Thoracic aorta (tissue), 2 donors: ENCODE data around the gene C2orf76. TPM values are rescaled to one million over a fixed set of nuclear protein-coding genes. Genes with fewer than 3 reads are reported as not detected.

Experiments
- ATAC-seq: fragments of 150-250 bp; one replicate; pipeline ENCODE4 v1.8.0; 2017; ENCODE audit warnings: low read depth; ENCODE audit not compliant: insufficient number of reproducible peaks, low FRiP score
- DNase-seq: peaks from one replicate; pipeline ENCODE4 v3.0.0-alpha.2; 2020; ENCODE audit warnings: low spot score
- H3K27ac ChIP-seq, 2 donors: fragments of 200-600 bp; sonication (generic); 1 replicate in 1 of 2; 2 replicates in 1 of 2; pipeline ENCODE4 v1.5.1; 2016; ENCODE audit warnings: mild to moderate bottlenecking in 2 of 2, moderate library complexity in 2 of 2
- H3K27me3 ChIP-seq: fragments of 200-600 bp; sonication (generic); replicated peaks from 2 replicates; pipeline ENCODE4 v1.6.0; 2016; ENCODE audit warnings: mild to moderate bottlenecking; ENCODE audit not compliant: insufficient read depth
- H3K36me3 ChIP-seq: fragments of 200-600 bp; sonication (generic); one replicate; pipeline ENCODE4 v1.5.1; 2016
- H3K4me1 ChIP-seq, 2 donors: fragments of 200-600 bp; sonication (generic); 1 replicate in 1 of 2; 2 replicates in 1 of 2; pipeline versions ENCODE4 v1.5.1 to v1.6.0; 2016; ENCODE audit warnings: low read depth in 2 of 2, mild to moderate bottlenecking in 1 of 2; ENCODE audit not compliant: control insufficient read depth in 1 of 2
- H3K4me3 ChIP-seq: fragments of 200-600 bp; sonication (generic); 2 replicates; pipeline ENCODE4 v1.5.1; 2016; ENCODE audit warnings: mild to moderate bottlenecking
- H3K9me3 ChIP-seq: fragments of 200-600 bp; sonication (generic); 2 replicates; pipeline ENCODE4 v1.5.1; 2016
- total RNA-seq, 2 donors: library from RNA; depleted of rRNA; stranded (reverse); fragments of >200 nt; gene quantifications; one replicate each; pipeline versions ENCODE4 v1.1.0 to v1.2.3, GENCODE V29; 2016
- TF ChIP-seq, protein P1 (sequence below): fragments of 200-600 bp; sonication (generic); IDR thresholded peaks from one replicate; pipeline ENCODE4 v1.5.1; 2019; ENCODE audit warnings: antibody characterized with exemption

Gene C2orf76
- total RNA-seq, 2 donors from 2014 or later = 2.2 to 6.5 TPM

DNA sequence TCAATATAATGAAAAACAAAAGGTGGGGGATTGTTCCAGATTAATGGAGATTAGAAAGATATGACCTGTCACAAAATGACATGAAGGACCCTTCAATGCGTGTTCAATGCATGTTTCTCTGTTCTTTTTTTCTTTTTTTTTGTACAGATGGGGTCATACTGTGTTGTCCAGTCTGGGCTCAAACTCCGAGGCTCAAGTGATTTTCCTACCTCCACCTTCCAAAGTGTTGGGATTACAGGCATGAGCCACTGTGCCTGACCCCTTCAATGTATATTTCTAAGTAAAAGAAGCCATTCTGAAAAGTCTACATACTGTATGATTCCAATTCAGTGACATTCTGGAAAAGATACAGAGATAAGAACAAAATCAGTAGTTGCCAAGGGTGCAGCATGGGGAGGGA, 32.8 kb downstream of the C2orf76 start:
- no peak overlapping the region for H3K4me3 ChIP-seq
- DNase-seq (no peak), ATAC-seq (no peak)
- H3K9me3 ChIP-seq = no peaks in the 10 kb centered on the region
- TF ChIP-seq, protein P1, sequence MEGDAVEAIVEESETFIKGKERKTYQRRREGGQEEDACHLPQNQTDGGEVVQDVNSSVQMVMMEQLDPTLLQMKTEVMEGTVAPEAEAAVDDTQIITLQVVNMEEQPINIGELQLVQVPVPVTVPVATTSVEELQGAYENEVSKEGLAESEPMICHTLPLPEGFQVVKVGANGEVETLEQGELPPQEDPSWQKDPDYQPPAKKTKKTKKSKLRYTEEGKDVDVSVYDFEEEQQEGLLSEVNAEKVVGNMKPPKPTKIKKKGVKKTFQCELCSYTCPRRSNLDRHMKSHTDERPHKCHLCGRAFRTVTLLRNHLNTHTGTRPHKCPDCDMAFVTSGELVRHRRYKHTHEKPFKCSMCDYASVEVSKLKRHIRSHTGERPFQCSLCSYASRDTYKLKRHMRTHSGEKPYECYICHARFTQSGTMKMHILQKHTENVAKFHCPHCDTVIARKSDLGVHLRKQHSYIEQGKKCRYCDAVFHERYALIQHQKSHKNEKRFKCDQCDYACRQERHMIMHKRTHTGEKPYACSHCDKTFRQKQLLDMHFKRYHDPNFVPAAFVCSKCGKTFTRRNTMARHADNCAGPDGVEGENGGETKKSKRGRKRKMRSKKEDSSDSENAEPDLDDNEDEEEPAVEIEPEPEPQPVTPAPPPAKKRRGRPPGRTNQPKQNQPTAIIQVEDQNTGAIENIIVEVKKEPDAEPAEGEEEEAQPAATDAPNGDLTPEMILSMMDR = no peak
- no peaks in the 10 kb centered on the region for H3K27me3 ChIP-seq
- H3K4me1 ChIP-seq = no peaks in the 10 kb centered on the region
- H3K27ac ChIP-seq = no peak overlapping the region
- no peaks in the 10 kb centered on the region for H3K36me3 ChIP-seq

DNA sequence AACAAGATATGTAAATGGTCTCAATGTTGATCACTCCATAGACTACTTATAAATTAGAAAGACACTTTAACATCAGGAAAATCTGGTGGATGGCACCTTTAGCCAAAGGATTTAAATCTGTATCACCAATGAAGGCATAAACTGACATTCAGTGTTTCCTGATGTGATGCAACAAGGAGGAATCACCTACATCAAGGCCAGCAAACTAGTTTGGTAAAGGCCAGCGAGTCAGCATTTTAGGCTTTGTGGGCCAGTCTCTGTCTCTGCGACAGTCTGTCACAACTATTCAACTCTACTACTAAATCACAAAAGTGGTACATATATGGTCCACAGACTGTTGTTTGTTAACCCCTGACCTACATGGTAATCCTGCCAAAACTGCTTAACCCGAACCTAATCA, 33.3 kb downstream of the C2orf76 start:
- Histone ChIP-seq H3K36me3 (no peaks in the 10 kb centered on the region), H3K27ac (no peak overlapping the region), H3K27me3 (no peaks in the 10 kb centered on the region), H3K4me1 (no peaks in the 10 kb centered on the region), H3K9me3 (no peaks in the 10 kb centered on the region), H3K4me3 (no peak overlapping the region)
- TF ChIP-seq, protein P1 = no peak
- no peak for DNase-seq
- no peak for ATAC-seq

DNA sequence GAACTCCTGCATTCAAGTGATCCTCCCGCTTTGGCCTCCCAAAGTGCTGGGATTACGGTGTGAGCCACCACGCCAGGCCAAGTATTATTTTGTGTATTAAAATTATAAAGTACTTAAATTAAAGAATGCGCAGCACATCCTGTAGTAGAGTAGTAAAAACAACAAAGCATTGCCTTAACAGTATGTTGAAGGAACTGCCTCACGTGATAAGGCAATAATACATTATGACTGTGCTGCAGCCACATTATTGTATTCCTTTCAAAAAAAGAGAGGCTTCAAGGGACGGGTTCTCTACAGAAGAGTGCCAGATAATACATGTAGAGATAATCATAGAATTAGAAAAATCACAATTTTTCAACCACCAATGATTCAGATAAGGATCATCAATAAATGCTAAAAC, 33.7 kb downstream of the C2orf76 start:
- Histone ChIP-seq H3K9me3 (no peaks in the 10 kb centered on the region), H3K4me1 (no peaks in the 10 kb centered on the region), H3K27me3 (no peaks in the 10 kb centered on the region), H3K36me3 (no peaks in the 10 kb centered on the region), H3K4me3 (no peak overlapping the region), H3K27ac (no peak overlapping the region)
- DNase-seq = no peak
- TF ChIP-seq, protein P1 = no peak
- ATAC-seq = no peak

DNA sequence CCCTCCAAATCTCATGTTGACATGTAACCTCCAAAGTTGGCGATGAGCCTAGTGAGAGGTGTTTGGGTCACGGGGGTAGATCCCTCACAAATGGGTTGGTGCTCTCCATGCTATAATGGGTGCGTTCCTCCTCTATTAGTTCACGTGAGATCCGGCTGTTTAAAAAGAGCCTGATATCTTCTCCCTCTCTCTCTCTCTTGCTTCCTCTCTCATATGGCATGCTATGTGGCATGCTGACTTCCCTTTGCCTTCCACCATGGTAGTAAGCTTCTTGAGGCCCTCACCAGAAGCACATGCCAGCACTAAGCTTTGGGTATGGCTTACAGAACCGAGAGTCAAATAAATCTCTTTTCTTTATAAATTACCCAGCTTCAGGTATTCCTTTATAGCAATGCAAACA, 39.2 kb downstream of the C2orf76 start:
- DNase-seq (no peak), ATAC-seq (no peak)
- Histone ChIP-seq H3K36me3 (no peaks in the 10 kb centered on the region), H3K4me1 (no peaks in the 10 kb centered on the region), H3K9me3 (no peaks in the 10 kb centered on the region), H3K27ac (no peak overlapping the region), H3K27me3 (no peaks in the 10 kb centered on the region), H3K4me3 (no peak overlapping the region)
- TF ChIP-seq, protein P1 = no peak

DNA sequence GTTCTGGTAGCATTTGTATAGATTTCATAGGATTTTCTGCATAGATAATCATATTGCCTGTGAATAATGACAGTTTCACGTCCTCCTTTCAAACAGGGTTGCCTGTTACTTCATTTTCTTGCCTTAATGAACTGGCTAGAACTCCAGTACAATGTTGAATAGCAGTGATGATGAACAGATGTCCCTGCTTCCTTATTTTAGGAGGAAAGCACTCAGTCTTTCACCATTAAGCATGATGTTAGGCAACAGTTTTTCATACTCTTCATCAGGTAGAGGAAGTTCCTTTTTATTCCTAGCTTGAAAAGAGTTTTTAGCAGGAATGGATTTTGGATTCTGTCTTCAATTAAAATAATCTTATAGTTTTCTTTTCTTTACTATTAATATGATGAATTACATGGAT, 39.7 kb downstream of the C2orf76 start:
- no peak for ATAC-seq
- Histone ChIP-seq H3K4me3 (no peak overlapping the region), H3K27me3 (no peaks in the 10 kb centered on the region), H3K9me3 (no peaks in the 10 kb centered on the region), H3K27ac (no peak overlapping the region), H3K36me3 (no peaks in the 10 kb centered on the region), H3K4me1 (no peaks in the 10 kb centered on the region)
- TF ChIP-seq, protein P1 = no peak
- DNase-seq = no peak
